IMR-90 (cell line): ENCODE measurements around the gene ARF1. TPM values are rescaled to one million over a fixed set of nuclear protein-coding genes. Genes with fewer than 3 reads are reported as not detected.

Source experiments
- ATAC-seq: fragments of 200-7000 bp; cut with Tn5 transposase; 2 replicates; pipeline ENCODE4 v1.9.1; 2020; ENCODE audit warnings: low read depth, mild to moderate bottlenecking, moderate library complexity
- BruUV-seq: library from RNA; stranded (reverse); fragments of 400-500 nt; replicated peaks from 2 replicates; lab custom pipeline; 2021; lab: Mats Ljungman, UMichigan
- CTCF ChIA-PET: fragments of 300-600 bp; formaldehyde crosslinking; extraction: SDS; loops from one replicate; lab custom pipeline; 2021; ENCODE audit warnings: antibody characterized with exemption; lab: Yijun Ruan, JAX
- POLR2A ChIA-PET: fragments of 300-600 bp; sonication (Branson Sonifier 250); formaldehyde crosslinking; loops from one replicate; lab custom pipeline; 2022; ENCODE audit warnings: antibody characterized with exemption; ENCODE audit not compliant: unreplicated experiment; lab: Charles Lee
- DNase-seq: peaks from one replicate; pipeline ENCODE4 v3.0.0; 2013
- H2AFZ ChIP-seq: replicated peaks from 2 replicates; pipeline ENCODE3; 2013; ENCODE audit warnings: low read length, mild to moderate bottlenecking; ENCODE audit not compliant: poor library complexity
- H2AK5ac ChIP-seq: 2 replicates; pipeline ENCODE4 v1.6.1; 2013; ENCODE audit warnings: low read depth, low read length, inconsistent platforms
- H2AK9ac ChIP-seq: replicated peaks from 2 replicates; pipeline ENCODE3; 2013; ENCODE audit warnings: mild to moderate bottlenecking, low read depth, low read length, moderate library complexity; ENCODE audit not compliant: poor library complexity
- H2BK120ac ChIP-seq: 2 replicates; pipeline ENCODE4 v1.6.1; 2013; ENCODE audit warnings: low read depth, low read length, inconsistent platforms
- H2BK15ac ChIP-seq: 3 replicates; pipeline ENCODE4 v1.6.1; 2013; ENCODE audit warnings: low read depth, low read length, inconsistent platforms
- H2BK20ac ChIP-seq: 2 replicates; pipeline ENCODE4 v1.6.1; 2013; ENCODE audit warnings: low read depth, mild to moderate bottlenecking, inconsistent platforms, low read length, moderate library complexity
- H2BK5ac ChIP-seq: 2 replicates; pipeline ENCODE4 v1.6.1; 2013; ENCODE audit warnings: mild to moderate bottlenecking, low read depth, low read length, inconsistent platforms; ENCODE audit not compliant: poor library complexity, severe bottlenecking
- H3K14ac ChIP-seq: replicated peaks from 2 replicates; pipeline ENCODE4 v1.6.1; 2013; ENCODE audit warnings: low read depth, low read length, inconsistent platforms
- H3K18ac ChIP-seq: 2 replicates; pipeline ENCODE4 v1.6.1; 2013; ENCODE audit warnings: low read depth, low read length, control low read depth
- H3K23ac ChIP-seq: 2 replicates; pipeline ENCODE4 v1.6.1; 2013; ENCODE audit warnings: low read depth, low read length, inconsistent platforms
- H3K27ac ChIP-seq: 2 replicates; pipeline ENCODE4 v1.5.1; 2013; ENCODE audit warnings: mild to moderate bottlenecking, control low read depth, low read length; ENCODE audit not compliant: insufficient read depth
- H3K27me3 ChIP-seq: 2 replicates; pipeline ENCODE4 v1.6.1; 2013; ENCODE audit warnings: low read length; ENCODE audit not compliant: control insufficient read depth, insufficient read depth
- H3K36me3 ChIP-seq: 2 replicates; pipeline ENCODE4 v1.6.1; 2013; ENCODE audit warnings: low read length, mixed read lengths; ENCODE audit not compliant: control insufficient read depth, insufficient read depth
- H3K4ac ChIP-seq: 2 replicates; pipeline ENCODE4 v1.6.1; 2013; ENCODE audit warnings: low read depth, low read length, inconsistent platforms
- H3K4me1 ChIP-seq: 2 replicates; pipeline ENCODE4 v1.6.1; 2013; ENCODE audit warnings: low read length, mixed read lengths; ENCODE audit not compliant: control insufficient read depth, insufficient read depth
- H3K4me2 ChIP-seq: 2 replicates; pipeline ENCODE4 v1.6.1; 2013; ENCODE audit warnings: low read depth, mild to moderate bottlenecking, control low read depth, low read length, moderate library complexity
- H3K4me3 ChIP-seq: 2 replicates; pipeline ENCODE4 v1.5.1; 2013; ENCODE audit warnings: low read depth, mild to moderate bottlenecking, control low read depth, low read length, moderate library complexity; ENCODE audit not compliant: insufficient read depth
- H3K56ac ChIP-seq: 2 replicates; pipeline ENCODE4 v1.6.1; 2013; ENCODE audit warnings: low read length, inconsistent platforms; ENCODE audit not compliant: insufficient read depth; ENCODE audit errors: extremely low read depth
- H3K79me1 ChIP-seq, 2 experiments: 2 replicates each; pipeline ENCODE4 v1.6.1; 2013; ENCODE audit warnings: low read length in 2 of 2, inconsistent platforms in 1 of 2, low read depth in 1 of 2
- H3K9ac ChIP-seq: 2 replicates; pipeline ENCODE4 v1.6.1; 2013; ENCODE audit warnings: low read depth, low read length, control low read depth
- H3K9me1 ChIP-seq: 2 replicates; pipeline ENCODE4 v1.6.1; 2013; ENCODE audit warnings: low read length, inconsistent platforms; ENCODE audit not compliant: insufficient read depth
- H3K9me3 ChIP-seq: 2 replicates; pipeline ENCODE4 v1.6.1; 2013; ENCODE audit warnings: low read length; ENCODE audit not compliant: control insufficient read depth, insufficient read depth
- H4K20me1 ChIP-seq: 2 replicates; pipeline ENCODE4 v1.6.1; 2013; ENCODE audit warnings: low read length, inconsistent platforms; ENCODE audit not compliant: insufficient read depth
- H4K5ac ChIP-seq: 2 replicates; pipeline ENCODE4 v1.6.1; 2013; ENCODE audit warnings: mild to moderate bottlenecking, low read depth, low read length, control low read depth
- H4K8ac ChIP-seq, 2 experiments: 2 replicates each; pipeline ENCODE4 v1.6.1; 2013; ENCODE audit warnings: low read depth in 2 of 2, low read length in 2 of 2, control low read depth in 1 of 2, inconsistent platforms in 1 of 2
- H4K91ac ChIP-seq: 2 replicates; pipeline ENCODE4 v1.6.1; 2013; ENCODE audit warnings: low read depth, low read length, inconsistent platforms; ENCODE audit not compliant: insufficient read depth
- BHLHE40 ChIP-seq: fragments of 150-350 bp; IDR thresholded peaks from 2 replicates; pipeline ENCODE4 v1.6.1; 2016; ENCODE audit warnings: mild to moderate bottlenecking, low read depth, low read length
- CEBPB ChIP-seq: IDR thresholded peaks from 2 replicates; pipeline ENCODE4 v1.6.1; 2012; ENCODE audit warnings: low read depth, low read length, improper control_type of control experiment
- CHD1 ChIP-seq: IDR thresholded peaks from 2 replicates; pipeline ENCODE4 v1.6.1; 2012; ENCODE audit warnings: low read depth, low read length, improper control_type of control experiment
- ELK1 ChIP-seq: fragments of 150-350 bp; IDR thresholded peaks from 2 replicates; pipeline ENCODE4 v1.6.1; 2016; ENCODE audit warnings: low read depth, mild to moderate bottlenecking, low read length, moderate library complexity, borderline replicate concordance
- FOS ChIP-seq: fragments of 150-350 bp; IDR thresholded peaks from 2 replicates; pipeline ENCODE4 v1.6.1; 2016; ENCODE audit warnings: low read depth, low read length
- MAFK ChIP-seq: IDR thresholded peaks from 2 replicates; pipeline ENCODE4 v1.6.1; 2012; ENCODE audit warnings: low read depth, low read length, improper control_type of control experiment
- MAZ ChIP-seq: IDR thresholded peaks from 2 replicates; pipeline ENCODE4 v1.6.1; 2012; ENCODE audit warnings: low read depth, mild to moderate bottlenecking, low read length, improper control_type of control experiment, moderate library complexity, borderline replicate concordance
- MXI1 ChIP-seq: IDR thresholded peaks from 2 replicates; pipeline ENCODE4 v1.6.1; 2012; ENCODE audit warnings: low read depth, mild to moderate bottlenecking, low read length, moderate library complexity, borderline replicate concordance
- NFE2L2 ChIP-seq: fragments of 150-350 bp; IDR thresholded peaks from 2 replicates; pipeline ENCODE4 v1.6.1; 2016; ENCODE audit warnings: low read depth, mild to moderate bottlenecking, low read length
- POLR2A ChIP-seq: IDR thresholded peaks from 2 replicates; pipeline ENCODE4 v1.6.1; 2012; ENCODE audit warnings: mild to moderate bottlenecking, low read depth, low read length
- RAD21 ChIP-seq: IDR thresholded peaks from 2 replicates; pipeline ENCODE4 v1.6.1; 2012; ENCODE audit warnings: low read length, improper control_type of control experiment
- RCOR1 ChIP-seq: IDR thresholded peaks from 2 replicates; pipeline ENCODE4 v1.6.1; 2012; ENCODE audit warnings: mild to moderate bottlenecking, low read length, improper control_type of control experiment; ENCODE audit not compliant: insufficient replicate concordance
- RFX5 ChIP-seq: IDR thresholded peaks from 2 replicates; pipeline ENCODE4 v1.8.0; 2012; ENCODE audit warnings: low read depth, mild to moderate bottlenecking, low read length, moderate library complexity
- SMC3 ChIP-seq: fragments of 150-350 bp; IDR thresholded peaks from 2 replicates; pipeline ENCODE4 v1.6.1; 2016; ENCODE audit warnings: low read depth, mild to moderate bottlenecking, antibody characterized with exemption, low read length, moderate library complexity
- USF2 ChIP-seq: fragments of 150-350 bp; IDR thresholded peaks from 2 replicates; pipeline ENCODE4 v1.6.1; 2017; ENCODE audit warnings: mild to moderate bottlenecking, antibody characterized with exemption, low read length, low read depth
- WGBS, 2 experiments: methylation state at CpG; one replicate each; pipeline versions ENCODE4 v1.1.5 to v1.1.7; 2013; ENCODE audit warnings: missing lambda C conversion rate in 2 of 2; ENCODE audit not compliant: insufficient read length in 1 of 2; ENCODE audit errors: extremely low coverage in 2 of 2; 5-methylcytosine and 5-hydroxymethylcytosine counted together
- dilution Hi-C: fragments of 300-500 bp; cut with HindIII; formaldehyde crosslinking; loops from one replicate; pipeline ENCODE4 v1.14.3; 2018; ENCODE audit warnings: low sequenced_read_pairs; ENCODE audit not compliant: unreplicated experiment
- in situ Hi-C: fragments of 300-500 bp; cut with MboI; formaldehyde crosslinking; loops from 3 replicates; pipeline ENCODE4 v1.14.3; 2019; ENCODE audit warnings: low sequenced_read_pairs, inconsistent platforms, mixed read lengths
- intact Hi-C: fragments of 100-400 bp; cut with micrococcal nuclease; formaldehyde crosslinking; loops from 2 replicates; pipeline ENCODE4 v1.10.0; 2022
- polyA plus RNA-seq, 3 experiments: library from polyadenylated mRNA; depleted of rRNA; stranded (reverse); fragments of >200 nt; gene quantifications; 2 replicates each; pipeline ENCODE4 v1.2.3, GENCODE V29; 2012; ENCODE audit warnings: low replicate concordance in 1 of 3
- total RNA-seq: library from RNA; depleted of rRNA; stranded (reverse); fragments of >200 nt; gene quantifications from 2 replicates; pipeline ENCODE4 v1.2.3, GENCODE V29; 2012
- TF ChIP-seq, protein P1 (sequence below): conservative IDR thresholded peaks from 2 replicates; pipeline ENCODE4 v1.5.1; 2012; ENCODE audit warnings: mild to moderate bottlenecking, low read depth, low read length, improper control_type of control experiment

Gene ARF1
- total and polyA plus RNA-seq, 2 of the 4 experiments (the other 2 are of a cell fraction) = 330 to 1,100 TPM

- no peak overlapping the region for H3K14ac ChIP-seq
- ChIA-PET CTCF (interaction anchor here (1.1 kb wide), 1 partner anchor 91 kb away, joined by 3 read pairs; no protein-coding TSS in a partner anchor), POLR2A (interaction anchor here (0.5 kb wide), 1 partner anchor 1259 kb away, joined by 3 read pairs; no protein-coding TSS in a partner anchor)
- H3K18ac ChIP-seq = no peak overlapping the region
- intact Hi-C loops (no loop called here), dilution Hi-C loops (no loop called here), in situ Hi-C loops (no loop called here)
- no peak overlapping the region for H3K23ac ChIP-seq
- no peak overlapping the region for H3K56ac ChIP-seq
- H3K4me3 ChIP-seq = no peak overlapping the region
- no peak for ATAC-seq
- H3K4ac ChIP-seq = no peak overlapping the region
- H3K4me2 ChIP-seq = no peak overlapping the region
- H4K5ac ChIP-seq = no peak overlapping the region
- no peaks in the 10 kb centered on the region for H3K27me3 ChIP-seq
- H3K4me1 ChIP-seq = peaks cover 27% of the 10 kb centered on the region
- no peak for DNase-seq
- BruUV-seq = no TSS peak
- H3K9me3 ChIP-seq = peaks cover 9% of the 10 kb centered on the region; the same call in 1 of the 2 replicates
- H4K8ac ChIP-seq = no peak overlapping the region
- no peak overlapping the region for H2AK9ac ChIP-seq
- H2BK120ac ChIP-seq = no peak overlapping the region
- TF ChIP-seq CEBPB = no peak
- TF ChIP-seq, protein P1, sequence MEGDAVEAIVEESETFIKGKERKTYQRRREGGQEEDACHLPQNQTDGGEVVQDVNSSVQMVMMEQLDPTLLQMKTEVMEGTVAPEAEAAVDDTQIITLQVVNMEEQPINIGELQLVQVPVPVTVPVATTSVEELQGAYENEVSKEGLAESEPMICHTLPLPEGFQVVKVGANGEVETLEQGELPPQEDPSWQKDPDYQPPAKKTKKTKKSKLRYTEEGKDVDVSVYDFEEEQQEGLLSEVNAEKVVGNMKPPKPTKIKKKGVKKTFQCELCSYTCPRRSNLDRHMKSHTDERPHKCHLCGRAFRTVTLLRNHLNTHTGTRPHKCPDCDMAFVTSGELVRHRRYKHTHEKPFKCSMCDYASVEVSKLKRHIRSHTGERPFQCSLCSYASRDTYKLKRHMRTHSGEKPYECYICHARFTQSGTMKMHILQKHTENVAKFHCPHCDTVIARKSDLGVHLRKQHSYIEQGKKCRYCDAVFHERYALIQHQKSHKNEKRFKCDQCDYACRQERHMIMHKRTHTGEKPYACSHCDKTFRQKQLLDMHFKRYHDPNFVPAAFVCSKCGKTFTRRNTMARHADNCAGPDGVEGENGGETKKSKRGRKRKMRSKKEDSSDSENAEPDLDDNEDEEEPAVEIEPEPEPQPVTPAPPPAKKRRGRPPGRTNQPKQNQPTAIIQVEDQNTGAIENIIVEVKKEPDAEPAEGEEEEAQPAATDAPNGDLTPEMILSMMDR = no peak
- no peak for TF ChIP-seq NFE2L2
- no peak for TF ChIP-seq MAZ
- TF ChIP-seq POLR2A = no peak
- no peak for TF ChIP-seq USF2
- no peak for TF ChIP-seq FOS
- no peak for TF ChIP-seq ELK1
- TF ChIP-seq RAD21 = no peak
- no peak for TF ChIP-seq MAFK
- no peak for TF ChIP-seq RFX5
- no peak for TF ChIP-seq SMC3
- no peak for TF ChIP-seq BHLHE40
- TF ChIP-seq RCOR1 = no peak
- TF ChIP-seq CHD1 = no peak
- no peak for TF ChIP-seq MXI1
- H4K20me1 ChIP-seq = peaks cover 100% of the 10 kb centered on the region
- no peak overlapping the region for H2AFZ ChIP-seq
- H2BK20ac ChIP-seq = no peak overlapping the region
- H2BK15ac ChIP-seq = no peak overlapping the region
- peaks cover 0 to 51% of the 10 kb centered on the region in 2 experiments; a peak in 2 of 4 replicates for H3K79me1 ChIP-seq
- no peak overlapping the region for H3K9ac ChIP-seq
- H2AK5ac ChIP-seq = no peak overlapping the region
- no peak overlapping the region for H3K27ac ChIP-seq
- WGBS, 2 experiments = 100% methylated on average over 1 of the region's 4 CpGs; no CpG with 5 or more reads in 1 of the 2 experiments
- H2BK5ac ChIP-seq = no peak overlapping the region
- no peak overlapping the region for H4K91ac ChIP-seq
- H3K9me1 ChIP-seq = peaks cover 42% of the 10 kb centered on the region
- peaks cover 27% of the 10 kb centered on the region for H3K36me3 ChIP-seq
Measured at GRCh38 chr1:228091084-228091483, 8.6 kb downstream of the ARF1 start.
